SU-DHL-6 (cell line): ENCODE results near the gene SNX10.

Experiments
- CTCF ChIP-seq: fragments of 200-600 bp; sonication (generic); IDR thresholded peaks from one replicate; pipeline ENCODE4 v1.5.1; 2017; ENCODE audit warnings: antibody characterized with exemption, mild to moderate bottlenecking, low read length, moderate library complexity; ENCODE audit not compliant: insufficient read depth, poor library complexity, severe bottlenecking
- EZH2phosphoT487 ChIP-seq: fragments of 200-600 bp; sonication (generic), shearing (Covaris generic); conservative IDR thresholded peaks from 2 replicates; pipeline ENCODE4 v1.6.1; 2018; ENCODE audit warnings: mild to moderate bottlenecking, antibody characterized with exemption, low read length, moderate library complexity, mixed read lengths

- TF ChIP-seq CTCF (no peak), EZH2phosphoT487 (no peak)
Observed at GRCh38 chr7:26280097-26280496, 11.6 kb upstream of the SNX10 start.
